Activated naive CD4-positive, alpha-beta T cell treated with anti-CD3 and anti-CD28 coated beads for 36 hours (primary cell): ENCODE data around the gene DCBLD1. TPM values are rescaled to one million over a fixed set of nuclear protein-coding genes. Genes with fewer than 3 reads are reported as not detected.

Source experiments
- CTCF ChIA-PET: fragments of 350-600 bp; sonication (Branson Sonifier 250); formaldehyde crosslinking; loops from one replicate; lab custom pipeline; 2021; ENCODE audit warnings: antibody characterized with exemption; lab: Charles Lee
- DNase-seq: peaks from one replicate; pipeline ENCODE4 v3.0.0-alpha.2; 2020
- H3K27ac Mint-ChIP-seq: one replicate; pipeline ENCODE4 v1.8.0; 2021; ENCODE audit warnings: mild to moderate bottlenecking, mixed read lengths
- H3K27me3 Mint-ChIP-seq: one replicate; pipeline ENCODE4 v1.8.0; 2021; ENCODE audit warnings: low read depth, mixed read lengths
- H3K36me3 Mint-ChIP-seq: one replicate; pipeline ENCODE4 v1.8.0; 2021; ENCODE audit warnings: low read depth, mixed read lengths
- H3K4me1 Mint-ChIP-seq: one replicate; pipeline ENCODE4 v1.8.0; 2021; ENCODE audit warnings: low read depth, mixed read lengths
- H3K4me3 Mint-ChIP-seq: one replicate; pipeline ENCODE4 v1.8.0; 2021; ENCODE audit warnings: mild to moderate bottlenecking, moderate library complexity, mixed read lengths
- H3K9me3 Mint-ChIP-seq: one replicate; pipeline ENCODE4 v1.8.0; 2021; ENCODE audit warnings: mixed read lengths
- intact Hi-C: fragments of 100-400 bp; cut with micrococcal nuclease; formaldehyde crosslinking; loops from one replicate; pipeline ENCODE4 v1.15.1; 2023
- total RNA-seq, 2 experiments: library from RNA; stranded (reverse); gene quantifications; one replicate each; pipeline ENCODE4 v1.2.3, GENCODE V29; 2021

The DCBLD1 gene
- total RNA-seq, 2 experiments from 2014 or later, result 1.1 to 1.4 TPM

- H3K9me3 Mint-ChIP-seq, result no peaks in the 10 kb centered on the region
- CTCF ChIA-PET, result interaction anchor here (1.0 to 1.3 kb wide), 2 partner anchors 15 to 103 kb away, joined by 4 to 7 read pairs; no protein-coding TSS in a partner anchor
- no peak overlapping the region for H3K27ac Mint-ChIP-seq
- peaks cover 2% of the 10 kb centered on the region for H3K27me3 Mint-ChIP-seq
- H3K4me3 Mint-ChIP-seq, result no peak overlapping the region
- H3K36me3 Mint-ChIP-seq, result no peaks in the 10 kb centered on the region
- intact Hi-C loops, result no loop called here
- H3K4me1 Mint-ChIP-seq, result peaks cover 28% of the 10 kb centered on the region
- DNase-seq, result no peak
These were observed 70.7 kb downstream of the DCBLD1 start for GRCh38 chr6:117553142-117553541.

GRCh38 chr6:117555262-117555849 is 72.9 kb downstream of the DCBLD1 start:
- DNase-seq, result no peak
- H3K27ac Mint-ChIP-seq, result no peak overlapping the region
- CTCF ChIA-PET, result interaction anchor here (0.6 to 6.5 kb wide), 17 partner anchors 11 to 895 kb away, joined by 3 to 83 read pairs (median 3); no protein-coding TSS in a partner anchor
- peaks cover 7% of the 10 kb centered on the region for H3K4me1 Mint-ChIP-seq
- H3K27me3 Mint-ChIP-seq, result peaks cover 2% of the 10 kb centered on the region
- no peaks in the 10 kb centered on the region for H3K9me3 Mint-ChIP-seq
- no peaks in the 10 kb centered on the region for H3K36me3 Mint-ChIP-seq
- H3K4me3 Mint-ChIP-seq, result no peak overlapping the region
- intact Hi-C loops, result loop anchor here (5.0 kb wide), 1 partner anchor 583 kb away; no protein-coding TSS in a partner anchor

- no peaks in the 10 kb centered on the region for H3K36me3 Mint-ChIP-seq
- H3K27me3 Mint-ChIP-seq, result peaks cover 2% of the 10 kb centered on the region
- CTCF ChIA-PET, result interaction anchor here (0.6 to 6.5 kb wide), 17 partner anchors 10 to 212 kb away, joined by 3 to 83 read pairs (median 4); partner anchors contain the start of gene ROS1
- H3K27ac Mint-ChIP-seq, result no peak overlapping the region
- H3K4me1 Mint-ChIP-seq, result peaks cover under 1% of the 10 kb centered on the region
- DNase-seq, result peak; percentile 78
- intact Hi-C loops, result loop anchor here (1.0 to 5.0 kb wide), 7 partner anchors 49 to 584 kb away; no protein-coding TSS in a partner anchor
- H3K4me3 Mint-ChIP-seq, result no peak overlapping the region
- no peaks in the 10 kb centered on the region for H3K9me3 Mint-ChIP-seq
These were observed 73.5 kb downstream of the DCBLD1 start for GRCh38 chr6:117555882-117556498.

- Mint-ChIP-seq H3K27me3 (peaks cover 2% of the 10 kb centered on the region), H3K9me3 (no peaks in the 10 kb centered on the region), H3K36me3 (no peaks in the 10 kb centered on the region), H3K4me3 (no peak overlapping the region), H3K4me1 (no peaks in the 10 kb centered on the region), H3K27ac (no peak overlapping the region)
- intact Hi-C loops, result loop anchor here (5.0 kb wide), 1 partner anchor 586 kb away; no protein-coding TSS in a partner anchor
- CTCF ChIA-PET, result interaction anchor here (0.9 to 6.5 kb wide), 7 partner anchors 9 to 157 kb away, joined by 3 to 83 read pairs (median 6); no protein-coding TSS in a partner anchor
- DNase-seq, result no peak
These were observed 75.5 kb downstream of the DCBLD1 start for GRCh38 chr6:117557951-117558350.

- no peak overlapping the region for H3K4me3 Mint-ChIP-seq
- CTCF ChIA-PET, result interaction anchor here (0.7 to 6.5 kb wide), 5 partner anchors 44 to 158 kb away, joined by 3 to 83 read pairs (median 5); partner anchors contain the start of gene GOPC
- no peak overlapping the region for H3K27ac Mint-ChIP-seq
- intact Hi-C loops, result loop anchor here (5.0 kb wide), 1 partner anchor 587 kb away; no protein-coding TSS in a partner anchor
- no peaks in the 10 kb centered on the region for H3K4me1 Mint-ChIP-seq
- H3K36me3 Mint-ChIP-seq, result no peaks in the 10 kb centered on the region
- no peak for DNase-seq
- H3K9me3 Mint-ChIP-seq, result no peaks in the 10 kb centered on the region
- peaks cover 2% of the 10 kb centered on the region for H3K27me3 Mint-ChIP-seq
These were observed 76.3 kb downstream of the DCBLD1 start for GRCh38 chr6:117558818-117559217.

- Mint-ChIP-seq H3K27me3 (peaks cover 2% of the 10 kb centered on the region), H3K4me1 (no peaks in the 10 kb centered on the region), H3K27ac (no peak overlapping the region), H3K4me3 (no peak overlapping the region), H3K36me3 (no peaks in the 10 kb centered on the region), H3K9me3 (no peaks in the 10 kb centered on the region)
- CTCF ChIA-PET, result interaction anchor here (1.5 to 6.5 kb wide), 3 partner anchors 45 to 159 kb away, joined by 5 to 83 read pairs (median 6); no protein-coding TSS in a partner anchor
- no peak for DNase-seq
- intact Hi-C loops, result loop anchor here (5.0 kb wide), 1 partner anchor 587 kb away; no protein-coding TSS in a partner anchor
These were observed 76.8 kb downstream of the DCBLD1 start for GRCh38 chr6:117559299-117559698.

- no peaks in the 10 kb centered on the region for H3K36me3 Mint-ChIP-seq
- CTCF ChIA-PET, result no interaction called here
- H3K4me1 Mint-ChIP-seq, result peaks cover 2% of the 10 kb centered on the region
- intact Hi-C loops, result no loop called here
- no peaks in the 10 kb centered on the region for H3K9me3 Mint-ChIP-seq
- peaks cover 2% of the 10 kb centered on the region for H3K27me3 Mint-ChIP-seq
- no peak for DNase-seq
- H3K27ac Mint-ChIP-seq, result no peak overlapping the region
- H3K4me3 Mint-ChIP-seq, result no peak overlapping the region
These were observed 78.7 kb downstream of the DCBLD1 start for GRCh38 chr6:117561128-117561527.

GRCh38 chr6:117564681-117565080 is 82.2 kb downstream of the DCBLD1 start:
- peaks cover 13% of the 10 kb centered on the region for H3K36me3 Mint-ChIP-seq
- H3K4me3 Mint-ChIP-seq, result no peak overlapping the region
- H3K27me3 Mint-ChIP-seq, result no peaks in the 10 kb centered on the region
- H3K9me3 Mint-ChIP-seq, result no peaks in the 10 kb centered on the region
- peaks cover 17% of the 10 kb centered on the region for H3K4me1 Mint-ChIP-seq
- H3K27ac Mint-ChIP-seq, result no peak overlapping the region
- DNase-seq, result no peak
- intact Hi-C loops, result loop anchor here (5.0 kb wide), 2 partner anchors 302 to 1513 kb away; partner anchors contain the start of gene FAM184A
- CTCF ChIA-PET, result interaction anchor here (1.1 to 2.2 kb wide), 2 partner anchors 16 to 115 kb away, joined by 3 to 9 read pairs; no protein-coding TSS in a partner anchor

GRCh38 chr6:117568247-117568646 is 85.8 kb downstream of the DCBLD1 start:
- intact Hi-C loops, result loop anchor here (5.0 kb wide), 2 partner anchors 306 to 1509 kb away; partner anchors contain the start of gene FAM184A

GRCh38 chr6:117568831-117569410 is 86.4 kb downstream of the DCBLD1 start:
- peaks cover 27% of the 10 kb centered on the region for H3K36me3 Mint-ChIP-seq
- peaks cover 19% of the 10 kb centered on the region for H3K4me1 Mint-ChIP-seq
- H3K4me3 Mint-ChIP-seq, result no peak overlapping the region
- CTCF ChIA-PET, result interaction anchor here (0.9 to 3.0 kb wide), 2 partner anchors 20 to 36 kb away, joined by 3 to 12 read pairs; no protein-coding TSS in a partner anchor
- DNase-seq, result no peak
- no peaks in the 10 kb centered on the region for H3K9me3 Mint-ChIP-seq
- no peaks in the 10 kb centered on the region for H3K27me3 Mint-ChIP-seq
- intact Hi-C loops, result loop anchor here (1.0 to 5.0 kb wide), 5 partner anchors 20 to 1508 kb away; partner anchors contain the start of genes FAM184A and GOPC
- H3K27ac Mint-ChIP-seq, result no peak overlapping the region

More at GRCh38 chr6:117568247-117568646, 85.8 kb downstream of the DCBLD1 start:
- H3K27me3 Mint-ChIP-seq, result no peaks in the 10 kb centered on the region
- H3K27ac Mint-ChIP-seq, result no peak overlapping the region
- H3K36me3 Mint-ChIP-seq, result peaks cover 27% of the 10 kb centered on the region
- no peak overlapping the region for H3K4me3 Mint-ChIP-seq
- peaks cover 17% of the 10 kb centered on the region for H3K4me1 Mint-ChIP-seq
- no peaks in the 10 kb centered on the region for H3K9me3 Mint-ChIP-seq
- CTCF ChIA-PET, result interaction anchor here (1.3 to 3.6 kb wide), 4 partner anchors 11 to 119 kb away, joined by 4 to 13 read pairs (median 8); no protein-coding TSS in a partner anchor
- no peak for DNase-seq

- Mint-ChIP-seq H3K4me1 (peaks cover 17% of the 10 kb centered on the region), H3K36me3 (peaks cover 24% of the 10 kb centered on the region), H3K4me3 (no peak overlapping the region), H3K27me3 (no peaks in the 10 kb centered on the region), H3K9me3 (no peaks in the 10 kb centered on the region), H3K27ac (no peak overlapping the region)
- intact Hi-C loops, result no loop called here
- CTCF ChIA-PET, result interaction anchor here (0.6 kb wide), 2 partner anchors 88 to 94 kb away, joined by 3 to 4 read pairs; no protein-coding TSS in a partner anchor
- no peak for DNase-seq
These were observed 90.7 kb downstream of the DCBLD1 start for GRCh38 chr6:117573006-117573680.
